Fibroblast of mammary gland (primary cell): ENCODE data around the gene MYO1D.

ENCODE experiments used
- DNase-seq: peaks from one replicate; pipeline ENCODE4 v3.0.0-alpha.2; 2010; ENCODE audit warnings: low read depth
- H3K4me3 ChIP-seq: 2 replicates; pipeline ENCODE4 v1.5.1; 2011; ENCODE audit warnings: low read depth, mild to moderate bottlenecking, low read length, moderate library complexity; ENCODE audit not compliant: control insufficient read depth
- TF ChIP-seq, protein P1 (sequence below): conservative IDR thresholded peaks from 2 replicates; pipeline ENCODE4 v1.5.1; 2011; ENCODE audit warnings: low read depth, low read length, inconsistent platforms; ENCODE audit not compliant: control insufficient read depth, insufficient read depth

The MYO1D gene

DNA sequence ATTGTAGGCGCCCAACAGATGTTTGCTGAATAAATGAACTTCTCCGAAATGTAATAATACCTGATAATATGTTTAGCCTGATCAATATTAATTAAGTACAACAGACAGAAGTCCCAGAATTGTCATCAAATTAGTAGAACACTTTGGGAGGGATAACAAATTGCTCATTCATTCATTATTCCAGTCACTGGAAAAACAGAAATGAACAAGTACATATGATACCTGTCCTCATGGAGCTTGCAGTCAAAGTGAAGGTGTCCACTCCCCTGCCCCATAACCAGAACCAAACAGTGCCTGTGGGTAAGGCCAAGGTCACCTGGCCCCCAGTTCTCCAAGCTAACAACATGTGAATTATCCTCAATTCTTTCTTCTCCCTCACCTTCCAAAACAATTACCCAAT lies 42.8 kb downstream of the MYO1D start:
- DNase-seq: no peak
- no peak overlapping the region for H3K4me3 ChIP-seq
- TF ChIP-seq, protein P1, sequence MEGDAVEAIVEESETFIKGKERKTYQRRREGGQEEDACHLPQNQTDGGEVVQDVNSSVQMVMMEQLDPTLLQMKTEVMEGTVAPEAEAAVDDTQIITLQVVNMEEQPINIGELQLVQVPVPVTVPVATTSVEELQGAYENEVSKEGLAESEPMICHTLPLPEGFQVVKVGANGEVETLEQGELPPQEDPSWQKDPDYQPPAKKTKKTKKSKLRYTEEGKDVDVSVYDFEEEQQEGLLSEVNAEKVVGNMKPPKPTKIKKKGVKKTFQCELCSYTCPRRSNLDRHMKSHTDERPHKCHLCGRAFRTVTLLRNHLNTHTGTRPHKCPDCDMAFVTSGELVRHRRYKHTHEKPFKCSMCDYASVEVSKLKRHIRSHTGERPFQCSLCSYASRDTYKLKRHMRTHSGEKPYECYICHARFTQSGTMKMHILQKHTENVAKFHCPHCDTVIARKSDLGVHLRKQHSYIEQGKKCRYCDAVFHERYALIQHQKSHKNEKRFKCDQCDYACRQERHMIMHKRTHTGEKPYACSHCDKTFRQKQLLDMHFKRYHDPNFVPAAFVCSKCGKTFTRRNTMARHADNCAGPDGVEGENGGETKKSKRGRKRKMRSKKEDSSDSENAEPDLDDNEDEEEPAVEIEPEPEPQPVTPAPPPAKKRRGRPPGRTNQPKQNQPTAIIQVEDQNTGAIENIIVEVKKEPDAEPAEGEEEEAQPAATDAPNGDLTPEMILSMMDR: no peak

DNA sequence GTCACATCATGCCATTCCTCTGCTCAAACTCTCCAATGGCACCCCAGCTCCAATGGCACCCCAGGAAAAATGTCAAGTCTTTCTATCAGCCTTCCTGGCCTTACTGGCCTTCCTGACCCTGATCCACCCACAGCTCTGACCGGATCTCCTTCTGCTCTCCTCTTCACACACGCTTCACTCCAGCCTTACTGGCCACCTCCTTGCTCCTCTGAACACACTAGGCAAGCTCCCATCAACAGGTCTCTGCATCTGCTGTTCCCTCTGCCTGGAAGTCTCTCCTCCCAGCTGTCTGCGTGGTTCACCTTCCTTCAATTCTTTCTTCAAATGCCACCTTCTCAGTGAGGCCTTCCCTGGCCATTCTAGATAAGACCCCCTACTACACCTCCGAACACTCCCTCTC lies 43.4 kb downstream of the MYO1D start:
- TF ChIP-seq, protein P1: no peak
- no peak overlapping the region for H3K4me3 ChIP-seq
- DNase-seq: no peak

DNA sequence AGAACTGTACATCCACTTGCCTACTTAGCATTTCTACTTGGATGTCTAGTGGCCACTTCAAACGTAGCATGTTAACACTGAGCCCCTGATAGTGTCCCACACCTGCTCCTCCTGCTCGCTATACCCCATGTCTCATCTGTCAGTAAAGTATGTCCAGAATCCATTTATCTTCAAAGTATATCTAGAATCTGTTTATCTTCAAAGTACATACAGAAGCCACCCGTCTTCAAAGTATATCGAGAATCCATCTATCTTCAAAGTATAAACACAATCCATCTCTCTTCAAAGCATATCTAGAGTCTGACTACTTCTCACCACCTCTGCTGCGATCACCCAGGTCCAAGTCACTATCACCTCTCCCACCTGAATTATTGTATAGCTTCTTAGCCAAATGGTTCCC lies 43.8 kb downstream of the MYO1D start:
- TF ChIP-seq, protein P1: no peak

DNA sequence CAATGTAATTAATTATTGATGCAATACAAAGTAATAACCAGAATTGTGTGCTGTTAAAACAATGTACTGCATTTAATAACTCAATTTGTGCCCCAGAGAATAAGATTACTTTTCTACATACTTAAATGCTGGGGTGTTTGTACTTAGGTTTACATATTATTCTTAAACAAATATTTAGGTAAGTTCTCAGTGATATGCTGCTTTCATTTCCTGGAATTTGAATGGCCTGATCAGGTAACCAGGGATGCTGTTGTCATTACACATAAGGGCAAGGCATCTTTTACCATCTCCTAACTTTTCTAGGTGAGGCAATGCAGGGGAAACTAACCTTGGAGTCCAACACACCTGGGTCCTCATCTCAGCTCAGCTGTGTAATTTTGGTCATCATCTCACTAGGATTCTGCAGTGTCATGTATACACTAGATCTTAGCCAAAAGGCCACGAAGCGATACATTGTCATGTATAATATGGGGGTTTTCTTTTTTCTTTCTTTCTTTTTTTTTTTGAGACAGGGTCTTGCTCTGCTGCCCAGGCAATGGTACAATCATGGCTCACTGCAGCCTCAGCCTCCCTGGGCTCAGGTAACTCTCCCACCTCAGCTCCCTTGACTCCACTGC lies 45.2 kb downstream of the MYO1D start:
- TF ChIP-seq, protein P1: no peak
- no peak overlapping the region for H3K4me3 ChIP-seq
- DNase-seq: no peak

More for the DNA sequence above, 43.8 kb downstream of the MYO1D start:
- DNase-seq: no peak
- H3K4me3 ChIP-seq: no peak overlapping the region

DNA sequence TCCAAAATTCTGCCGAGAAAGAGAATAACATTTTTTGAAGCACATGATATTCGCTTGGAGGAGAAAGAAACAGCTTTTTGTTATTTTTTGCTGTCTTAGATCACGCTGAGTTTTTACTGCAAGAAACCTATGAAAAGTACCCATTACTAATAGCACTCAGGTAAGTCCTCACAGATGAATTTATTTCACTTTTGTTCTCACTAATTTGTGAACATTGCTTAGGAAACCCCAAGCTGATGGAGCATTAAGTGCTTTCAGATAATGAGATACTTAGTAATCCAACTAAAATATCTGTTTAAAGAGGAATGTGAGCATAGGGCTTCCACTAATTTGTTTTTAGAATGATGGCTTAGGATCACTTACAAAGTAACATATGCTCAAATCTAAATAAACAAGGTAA lies 45.7 kb downstream of the MYO1D start:
- DNase-seq: no peak
- H3K4me3 ChIP-seq: no peak overlapping the region
- TF ChIP-seq, protein P1: no peak

DNA sequence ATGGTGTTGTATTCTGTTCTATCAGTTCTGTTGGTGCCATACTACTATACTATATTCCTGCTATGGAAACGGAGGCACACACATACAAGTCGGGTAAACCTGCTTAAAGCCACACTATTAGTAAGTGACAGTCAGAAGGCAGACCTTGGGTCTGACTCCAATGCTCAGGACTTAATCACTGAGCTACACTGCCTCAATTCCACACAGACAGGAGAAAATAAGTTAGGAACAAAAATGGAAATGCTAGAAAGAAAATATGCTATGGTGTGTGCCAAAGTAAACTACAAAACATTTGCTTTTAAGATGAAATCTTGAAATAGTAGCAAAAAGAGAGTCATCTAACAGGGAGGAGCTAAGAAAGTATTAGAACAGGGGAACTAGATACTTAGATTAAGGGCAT lies 48.1 kb downstream of the MYO1D start:
- DNase-seq: peak; percentile 37
- H3K4me3 ChIP-seq: no peak overlapping the region
- TF ChIP-seq, protein P1: no peak

DNA sequence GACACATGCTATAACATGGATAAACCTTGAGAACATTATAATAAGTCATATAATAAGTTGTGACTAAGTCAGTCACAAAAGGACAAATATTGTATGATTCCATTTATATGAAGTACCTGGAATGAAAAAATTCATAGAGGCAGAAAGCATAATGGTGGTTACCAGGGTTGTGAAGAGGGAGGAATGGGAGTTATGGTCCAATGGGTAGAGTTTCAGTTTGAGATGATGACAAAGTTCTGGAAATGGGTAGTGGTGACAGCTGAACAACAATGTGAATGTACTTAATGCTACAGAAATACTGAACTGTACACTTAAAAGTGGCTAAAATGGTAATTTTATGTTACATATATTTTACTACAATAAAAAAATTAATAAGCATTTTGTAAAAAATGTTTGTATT lies 49.7 kb downstream of the MYO1D start:
- no peak overlapping the region for H3K4me3 ChIP-seq
- no peak for DNase-seq
- TF ChIP-seq, protein P1: no peak
